ENCODE measurements around the gene MORN1.
"Not testable (repeated sequence)": the region's sequence is repeated elsewhere in the genome, so short reads cannot be mapped to it uniquely, and the experiment has no call there.

MORN1 gene

DNA sequence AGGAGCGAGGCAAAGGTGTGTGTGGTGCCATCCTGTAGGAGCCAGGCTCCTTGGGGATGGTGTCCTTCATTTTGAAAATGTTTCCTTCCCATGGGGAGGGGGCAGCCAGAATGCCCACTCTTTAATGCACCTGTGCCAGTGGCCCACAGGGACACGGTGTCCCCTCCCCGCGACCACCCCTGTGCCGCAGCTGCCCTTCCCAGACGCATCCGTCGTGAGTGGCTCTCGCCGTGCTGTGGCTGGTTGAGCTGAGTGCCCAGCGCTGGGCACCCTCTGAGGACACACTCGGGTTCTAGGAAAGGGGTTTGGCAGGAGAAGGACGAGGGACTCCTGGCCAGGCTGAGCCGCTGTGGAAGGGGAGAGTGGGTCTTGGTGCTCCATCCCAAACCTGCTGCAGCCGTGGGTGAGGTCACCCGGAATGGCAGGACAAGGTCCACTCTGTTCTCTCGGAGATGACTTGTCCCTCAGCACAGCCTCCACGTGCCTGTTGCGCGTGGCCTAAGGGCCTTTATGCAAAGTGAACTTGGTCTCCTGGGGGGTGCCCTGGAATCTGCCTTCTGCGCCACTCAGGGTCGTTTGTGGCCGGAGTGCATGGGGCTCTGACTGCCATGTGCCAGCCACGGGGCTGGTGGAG is 88.9 kb downstream of the MORN1 start:
- DNase-seq, result no peak

DNA sequence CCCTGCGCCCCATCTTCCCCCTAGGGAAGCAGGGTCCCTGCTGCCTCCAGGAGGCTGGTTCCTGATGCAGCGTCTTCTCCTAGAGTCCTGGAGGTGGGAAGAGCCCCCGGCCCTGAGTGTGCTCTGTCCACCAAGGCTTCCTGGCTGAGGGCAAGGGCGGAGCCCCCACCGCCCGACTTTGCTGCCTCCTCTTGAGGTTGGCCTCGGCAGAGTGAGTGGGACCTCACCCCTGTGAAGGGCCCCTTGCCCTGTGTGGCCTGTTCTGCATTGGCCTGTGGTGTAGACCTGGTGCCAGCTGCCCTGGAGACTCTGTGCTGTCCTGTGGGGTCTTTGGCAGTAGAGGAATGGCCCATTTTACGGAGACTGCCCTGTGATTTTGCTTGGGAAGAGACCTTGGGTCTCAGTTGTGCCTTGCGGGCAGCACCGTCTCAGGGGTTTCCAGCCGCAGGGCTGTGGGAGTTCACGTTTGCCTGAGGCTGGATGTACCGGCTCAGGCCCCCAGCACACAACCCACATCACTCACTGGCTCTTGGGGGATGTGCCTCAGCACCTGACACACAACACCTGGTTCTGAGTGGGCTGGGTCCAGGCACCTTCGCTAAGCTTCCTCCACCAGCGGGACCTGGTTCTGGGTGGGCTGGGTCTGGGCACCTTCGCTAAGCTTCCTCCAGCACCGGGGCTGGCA is 89.6 kb downstream of the MORN1 start:
- DNase-seq, result no peak

DNA sequence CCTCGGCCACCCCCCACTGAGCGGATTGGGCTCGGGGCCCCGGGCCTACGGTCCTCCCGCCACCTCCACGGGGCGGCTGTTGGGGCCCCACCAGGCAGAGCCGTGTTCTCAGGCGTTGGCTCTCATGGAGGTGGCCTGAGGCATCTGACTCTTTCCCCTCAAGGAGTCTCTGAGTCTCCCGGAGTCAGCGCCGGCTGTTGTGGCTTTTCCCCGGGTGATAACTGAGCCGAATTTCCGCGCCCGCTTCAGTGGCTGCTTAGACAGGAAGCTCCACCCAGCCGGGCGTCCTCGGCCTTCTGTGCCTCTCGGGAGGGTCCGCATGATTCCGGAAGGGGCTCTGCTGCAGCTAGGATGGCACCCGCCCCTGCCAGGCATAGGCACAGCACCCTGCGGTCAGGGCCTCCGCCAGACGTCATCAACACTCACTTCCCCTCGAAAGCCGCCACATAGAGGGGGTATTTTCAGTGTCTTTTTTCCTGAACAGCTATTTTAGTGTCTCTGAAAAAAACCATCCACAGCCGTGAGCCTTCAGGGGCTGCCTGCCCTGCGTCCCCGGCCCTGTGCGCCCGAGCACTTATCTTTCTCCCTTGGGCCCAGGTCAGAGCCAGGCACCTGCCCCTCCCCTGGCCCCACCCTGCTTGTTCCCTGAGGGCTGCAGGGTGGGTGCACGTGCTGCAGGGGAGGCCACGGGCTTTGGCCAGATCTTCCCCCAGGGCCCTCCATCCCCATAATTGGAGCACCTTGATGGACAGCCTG is 90.3 kb downstream of the MORN1 start:
- DNase-seq, result peak; percentile 94

DNA sequence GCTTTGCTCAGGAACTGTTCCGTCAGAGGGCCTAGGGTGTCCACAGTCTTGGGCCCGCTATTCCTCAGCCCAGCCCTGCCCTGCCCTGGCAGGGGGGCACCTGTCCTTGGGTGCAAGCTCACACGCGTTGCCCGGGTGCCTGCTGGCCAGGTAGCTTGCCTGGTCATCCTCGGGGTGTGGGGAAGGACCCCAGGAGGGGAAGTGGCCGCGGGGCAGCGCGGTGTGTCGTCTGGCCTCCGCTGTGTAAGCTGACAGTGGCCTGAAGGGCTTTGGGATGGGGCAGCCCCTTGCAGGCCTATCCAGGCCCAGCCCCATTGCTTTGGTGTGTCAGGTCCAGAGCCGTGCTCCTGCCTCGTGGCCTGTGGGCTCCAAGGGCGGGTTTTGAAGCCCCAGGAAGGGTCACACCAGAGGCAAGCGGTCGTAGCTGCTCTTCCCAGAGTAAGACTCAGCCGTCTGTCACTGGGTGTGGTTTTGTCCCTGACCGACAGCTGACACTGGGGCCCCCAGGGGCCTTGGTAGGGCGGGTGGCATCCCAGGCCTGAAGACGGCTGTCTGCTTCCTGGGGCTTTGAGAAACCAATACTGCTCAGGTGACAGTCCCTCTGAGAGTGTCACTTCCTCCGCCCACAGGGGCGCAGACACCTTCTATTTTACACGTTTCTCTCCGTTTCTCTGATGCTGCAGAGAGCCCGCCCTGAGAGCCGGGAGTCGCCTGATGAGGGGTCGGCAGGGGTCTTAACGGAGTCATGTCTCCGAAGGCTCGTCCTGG is 91.2 kb downstream of the MORN1 start:
- peak; percentile 90 for DNase-seq

DNA sequence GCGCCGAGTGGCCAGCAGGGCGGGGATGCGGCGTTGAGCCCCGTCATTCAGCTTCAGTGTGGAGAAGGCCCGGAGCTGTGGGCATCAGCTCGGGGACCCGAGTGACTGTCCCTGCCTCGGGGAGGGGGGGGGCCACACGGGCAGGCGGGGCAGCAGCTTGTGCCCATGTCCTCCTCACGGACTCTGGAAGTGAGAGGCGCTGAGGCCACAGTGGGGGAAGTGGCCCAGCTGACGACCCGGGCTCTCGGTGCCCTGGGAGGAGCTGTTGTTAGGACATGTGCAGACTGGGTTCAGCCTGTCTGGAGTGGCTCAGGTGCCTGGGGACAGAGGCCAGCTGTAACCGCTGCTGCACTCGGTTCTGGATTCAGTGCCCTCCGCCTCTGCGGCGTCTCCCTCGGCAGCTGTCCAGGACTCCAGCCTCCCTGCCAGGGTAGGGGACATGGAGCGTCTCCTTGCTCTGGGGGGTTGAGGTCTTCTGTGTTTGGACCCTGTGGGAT is 92.2 kb downstream of the MORN1 start:
- DNase-seq, result no peak

DNA sequence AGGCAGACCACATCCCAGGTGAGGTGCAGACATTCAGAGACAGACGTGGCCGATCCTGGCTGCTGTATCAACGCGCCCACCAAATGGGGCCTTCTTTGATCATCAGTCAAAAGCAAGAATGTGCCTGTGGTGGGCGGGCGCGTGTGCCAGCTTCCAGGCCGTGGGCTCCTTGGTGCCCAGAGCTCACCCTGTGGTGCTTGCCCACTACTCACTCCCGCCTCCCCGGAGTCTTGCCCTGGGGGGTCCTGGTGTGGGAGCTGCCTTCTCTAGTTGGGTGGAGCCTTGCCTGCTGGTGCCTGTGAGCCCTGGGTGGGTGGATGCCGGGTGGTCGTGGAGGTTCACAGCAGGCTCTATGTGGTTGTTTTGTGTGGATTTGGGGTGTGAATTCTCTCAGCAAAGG is 92.7 kb downstream of the MORN1 start:
- DNase-seq, result no peak

DNA sequence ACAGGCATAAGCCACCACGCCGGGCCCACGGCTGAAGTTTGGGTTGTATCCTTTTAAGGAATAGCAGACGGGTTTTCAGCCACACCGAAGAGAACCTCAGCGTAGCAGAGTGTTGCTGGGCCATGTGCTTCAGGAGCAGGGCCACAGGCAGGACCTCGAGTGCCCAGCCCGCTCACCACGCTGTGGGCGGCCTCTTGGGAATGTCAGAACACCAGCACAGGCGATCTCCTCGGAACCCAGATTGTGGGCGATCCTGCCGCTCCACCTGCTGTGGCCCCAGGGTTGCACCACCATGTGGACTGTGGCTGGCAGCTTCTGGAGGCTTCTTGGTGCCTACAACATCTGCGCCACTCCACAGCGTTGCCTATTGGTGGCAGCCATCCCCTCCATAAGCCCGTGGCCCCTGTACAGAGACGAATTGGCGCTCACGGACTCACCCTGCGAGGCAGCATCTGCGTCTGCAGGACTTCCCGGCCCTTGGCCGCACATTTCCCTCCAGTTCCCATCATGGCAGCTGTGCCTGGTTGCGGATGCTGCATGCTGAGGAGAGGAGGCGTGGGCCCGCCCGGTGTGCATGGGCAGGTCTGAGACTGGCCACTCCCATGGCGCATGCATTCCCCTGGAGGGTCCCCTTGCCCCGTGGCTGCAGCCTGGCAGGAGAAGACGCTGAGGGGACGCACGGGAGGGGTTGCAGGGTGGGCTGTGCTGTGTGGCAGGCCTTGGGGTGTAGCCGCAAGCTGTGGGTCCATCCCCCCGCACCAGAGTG is 93.9 kb downstream of the MORN1 start:
- DNase-seq, result no peak

DNA sequence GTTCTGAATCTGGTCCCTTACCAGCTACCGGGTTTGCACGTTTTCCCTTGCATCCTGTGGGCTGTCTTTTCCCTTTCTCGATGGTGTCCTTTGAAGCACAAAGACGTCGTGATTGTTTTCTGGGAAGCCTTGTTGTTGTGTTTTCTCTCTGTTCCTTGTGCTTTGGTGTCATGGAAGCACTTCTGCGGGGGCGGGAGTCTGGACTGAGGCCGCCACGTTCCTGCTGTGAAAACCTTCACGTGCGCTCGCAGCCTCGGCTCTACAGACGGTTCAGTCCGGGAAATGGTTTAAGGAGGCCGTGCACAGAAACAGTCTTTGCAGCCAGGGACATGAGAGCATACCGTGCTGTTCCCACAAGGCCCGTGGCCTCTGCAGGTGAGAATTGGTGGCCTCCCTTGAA is 94.7 kb downstream of the MORN1 start:
- DNase-seq, result no peak

DNA sequence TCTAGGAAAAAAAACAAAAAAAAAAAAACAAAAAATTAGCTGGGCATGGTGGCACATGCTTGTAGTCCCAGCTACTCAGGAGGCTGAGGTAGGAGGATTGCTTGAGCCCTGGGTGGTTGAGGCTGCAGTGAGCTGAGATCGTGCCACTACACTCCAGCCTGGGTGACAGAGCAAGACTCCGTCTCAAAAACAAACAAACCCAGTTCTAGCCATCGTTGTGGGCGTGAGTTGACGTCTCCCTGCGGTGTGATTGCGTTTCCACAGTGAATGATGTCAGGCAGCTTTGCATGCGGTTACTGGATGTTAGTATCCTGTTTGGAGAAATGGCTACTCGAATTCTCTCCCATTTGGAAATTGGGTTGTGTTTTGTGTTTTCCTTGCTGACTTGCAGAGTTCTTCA is 95.1 kb downstream of the MORN1 start:
- not testable (repeated sequence) for DNase-seq

DNA sequence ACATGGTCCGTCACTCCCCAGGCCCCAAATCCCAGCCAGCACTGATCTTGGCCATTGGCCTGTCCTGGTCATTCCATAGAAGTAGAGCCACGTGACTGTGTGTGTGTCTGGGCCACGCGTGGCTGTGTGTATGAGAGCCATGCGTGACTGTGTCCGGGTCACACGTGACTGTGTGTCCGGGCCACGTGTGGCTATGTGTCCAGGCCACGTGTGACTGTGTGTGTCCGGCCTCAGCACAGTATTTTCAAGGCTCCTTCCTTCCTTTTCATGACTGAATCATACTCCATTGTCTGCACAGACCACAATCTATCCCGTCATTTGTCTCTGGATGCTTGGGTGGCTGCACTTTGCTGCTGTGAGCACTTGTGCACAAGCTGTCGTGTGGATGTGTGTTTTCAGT is 95.8 kb downstream of the MORN1 start:
- no peak for DNase-seq

DNA sequence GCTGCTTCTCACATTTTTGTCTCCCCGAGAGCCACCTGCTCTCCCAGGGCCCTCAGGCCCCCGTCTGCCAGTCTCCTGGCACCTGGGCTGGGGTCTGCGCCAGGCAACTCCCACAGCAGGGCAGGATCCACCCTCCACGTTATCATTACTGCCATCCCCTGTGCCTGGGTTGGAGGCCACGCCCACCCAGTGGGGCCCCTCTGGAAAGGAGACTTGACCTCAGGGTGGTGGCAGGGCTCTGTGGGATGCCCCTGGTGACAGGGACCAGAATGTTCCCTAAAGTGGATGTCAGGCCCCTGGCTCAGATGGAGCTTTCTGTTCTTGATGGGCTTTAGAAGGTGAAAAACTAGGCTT is 96.7 kb downstream of the MORN1 start:
- DNase-seq, result no peak

DNA sequence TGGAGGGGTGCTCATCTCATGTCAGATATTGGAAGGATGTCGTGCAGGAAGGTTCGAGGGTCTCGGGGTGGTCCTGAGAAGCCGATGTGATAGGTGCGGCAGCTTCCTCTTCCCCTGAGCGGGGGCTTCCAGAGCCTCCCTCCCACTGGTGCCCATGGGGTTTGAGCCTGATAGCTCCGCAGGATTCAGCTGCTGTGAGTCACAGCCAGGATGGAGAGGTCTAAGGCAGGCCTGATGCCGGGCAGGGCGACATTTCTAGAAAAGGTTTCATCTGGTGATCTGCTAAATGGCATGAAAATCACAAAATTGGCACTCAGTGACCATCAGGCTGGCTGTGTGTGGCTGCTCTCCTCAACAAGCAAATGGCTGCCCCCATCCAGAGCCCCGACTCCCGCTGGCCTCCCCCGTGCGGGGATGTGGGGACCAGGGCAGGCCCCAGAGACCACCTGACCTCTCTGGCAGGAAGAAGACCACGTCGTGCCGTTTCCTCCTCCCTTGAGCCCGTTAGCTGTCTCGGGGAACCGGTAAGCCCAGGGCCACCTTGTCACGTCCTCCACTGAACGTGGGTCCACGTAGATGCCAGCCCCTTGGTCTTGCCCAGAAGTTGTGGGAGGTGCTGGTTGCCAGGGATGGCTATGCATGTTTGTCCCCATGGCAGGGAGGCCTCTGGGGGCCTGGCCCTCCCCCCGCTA is 97.2 kb downstream of the MORN1 start:
- DNase-seq, result no peak

DNA sequence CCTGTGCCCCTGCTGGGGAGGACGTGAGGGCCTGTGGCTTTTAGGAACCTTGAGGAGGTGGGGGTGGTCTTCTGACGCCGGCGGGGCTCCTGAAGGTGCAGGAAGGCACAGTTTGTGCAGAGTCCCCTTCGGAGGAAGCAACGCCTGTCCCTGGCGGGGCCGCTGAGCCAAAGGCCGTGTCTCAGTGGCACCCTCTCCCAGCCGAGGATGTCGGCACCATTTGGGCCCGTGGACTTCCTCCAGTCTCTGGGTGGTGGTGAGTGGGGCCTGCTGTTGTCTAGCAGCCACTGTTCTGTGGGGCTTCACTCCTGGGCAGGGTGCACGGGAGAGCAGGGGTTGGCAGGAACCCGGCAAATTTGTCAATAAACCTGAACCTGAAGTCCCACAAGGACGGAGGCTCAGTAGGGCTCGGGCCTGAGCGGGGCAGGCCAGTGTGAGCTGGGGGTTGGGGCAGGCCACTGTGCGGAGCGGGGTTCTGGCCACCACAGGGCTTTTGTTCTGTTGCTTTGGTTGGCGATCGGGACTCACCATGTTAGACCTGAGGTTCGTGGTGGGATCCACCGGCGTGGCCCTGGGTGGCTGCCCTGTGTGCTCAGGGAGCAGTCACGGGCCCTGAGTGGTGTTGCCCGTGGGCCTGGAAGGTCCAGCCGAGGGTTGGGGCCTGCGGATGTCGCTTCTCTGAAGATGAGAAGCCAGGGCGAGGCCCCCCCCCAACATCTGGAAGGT is 98.5 kb downstream of the MORN1 start:
- no peak for DNase-seq

DNA sequence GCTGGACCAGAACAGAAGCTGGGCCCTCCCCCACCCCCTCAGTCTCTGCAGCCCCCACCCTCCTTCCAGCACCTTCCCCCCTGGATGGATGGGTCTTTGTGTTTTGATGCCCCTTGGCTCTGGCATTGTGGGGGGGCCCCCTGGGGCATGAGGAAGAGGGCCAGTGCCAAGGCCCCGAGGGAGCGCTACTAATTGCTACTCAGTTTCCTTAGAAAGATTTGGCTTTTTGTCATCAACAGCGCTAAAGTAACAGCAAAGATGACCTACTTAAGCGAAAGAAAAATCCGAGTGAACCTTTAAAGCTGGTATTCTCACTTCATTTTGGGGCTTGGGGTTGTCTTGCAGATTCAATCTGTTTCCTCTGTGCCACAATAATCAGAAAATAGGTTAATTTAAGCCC is 99.8 kb downstream of the MORN1 start:
- DNase-seq, result no peak

DNA sequence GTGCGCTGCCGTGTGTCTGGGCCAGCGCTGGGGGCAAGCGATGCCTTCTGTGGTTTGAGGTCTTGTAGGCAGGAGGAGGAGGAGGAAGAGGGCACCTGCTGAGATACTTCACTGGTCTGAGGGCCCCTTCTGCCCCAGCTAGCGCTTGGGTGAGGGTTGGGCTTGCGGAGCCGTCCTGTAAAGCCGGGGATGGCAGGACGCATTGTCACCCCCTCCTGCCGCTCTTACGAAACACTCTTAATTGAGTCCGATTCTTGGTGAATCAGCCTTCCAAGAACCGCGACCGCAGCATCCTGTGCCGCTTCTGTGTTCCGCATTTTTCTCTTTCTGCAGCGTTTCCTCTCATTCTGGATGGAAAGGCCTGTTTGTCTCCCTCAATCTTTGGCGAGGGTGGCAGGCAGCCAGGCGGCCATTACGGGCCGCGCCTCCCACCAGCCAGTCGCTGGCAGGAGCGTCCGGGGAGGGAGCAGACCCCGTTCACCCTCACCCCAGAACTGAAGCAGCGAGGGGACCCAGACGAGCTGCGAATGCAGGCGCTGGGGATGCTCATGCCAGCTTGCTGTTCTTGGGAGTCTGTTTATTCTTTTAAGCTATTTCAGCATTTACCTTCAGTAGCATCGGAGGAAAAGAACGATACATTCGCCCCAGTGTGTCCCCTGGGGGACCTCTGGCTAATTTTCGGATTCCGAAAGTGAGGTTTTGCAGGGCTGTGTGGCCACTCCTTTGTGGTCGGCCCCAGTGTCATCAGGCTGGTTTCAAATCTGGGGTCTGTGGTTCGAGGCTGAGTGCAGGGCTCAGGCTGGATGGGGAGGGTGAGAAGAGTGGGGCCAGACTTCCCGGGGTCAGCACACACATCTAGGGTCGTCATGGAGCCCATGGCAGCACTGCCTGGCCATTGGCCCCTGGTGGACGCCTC is 100.5 kb downstream of the MORN1 start:
- DNase-seq, result peak; percentile 91

DNA sequence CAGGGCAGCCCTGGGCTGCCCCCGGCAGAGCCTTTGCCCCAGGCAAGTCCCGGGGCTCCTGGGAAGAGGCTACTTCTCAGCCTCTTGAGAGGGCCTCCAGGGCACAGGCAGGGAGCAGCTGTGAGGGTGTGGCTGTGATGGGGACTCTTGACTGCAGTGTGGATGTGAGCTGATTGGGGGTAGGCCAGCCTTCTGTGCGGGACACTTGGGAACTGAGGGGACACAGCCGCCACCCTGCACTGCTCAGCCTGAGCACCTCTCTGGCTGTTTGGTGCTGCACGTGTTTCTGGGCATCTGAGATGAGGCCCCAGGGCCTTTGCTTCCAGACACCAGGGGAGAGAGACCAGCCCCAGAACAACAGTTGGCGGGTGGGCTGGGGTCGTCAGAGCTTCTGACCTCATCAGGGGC is 101.2 kb downstream of the MORN1 start:
- DNase-seq, result peak; percentile 74

DNA sequence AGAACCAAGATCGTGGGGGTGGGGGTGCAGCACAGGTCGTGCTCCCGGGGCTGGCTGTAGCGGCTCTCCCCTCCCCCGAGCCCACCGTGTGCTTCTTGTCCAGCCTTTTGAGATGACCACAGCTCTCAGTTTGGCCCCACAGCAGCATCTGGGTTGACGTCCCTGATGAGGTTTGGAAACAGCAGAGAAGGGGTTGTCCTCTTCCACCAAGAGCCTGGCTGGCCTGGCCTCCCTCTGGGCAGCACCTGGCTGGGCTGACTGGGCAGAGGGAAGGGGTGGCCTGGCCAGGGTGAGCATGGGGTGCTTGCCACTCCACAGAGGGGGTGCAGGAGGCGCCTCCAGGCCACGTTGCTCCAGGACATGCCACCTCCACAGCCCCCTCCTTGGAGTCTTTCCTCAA is 101.7 kb downstream of the MORN1 start:
- DNase-seq, result no peak

DNA sequence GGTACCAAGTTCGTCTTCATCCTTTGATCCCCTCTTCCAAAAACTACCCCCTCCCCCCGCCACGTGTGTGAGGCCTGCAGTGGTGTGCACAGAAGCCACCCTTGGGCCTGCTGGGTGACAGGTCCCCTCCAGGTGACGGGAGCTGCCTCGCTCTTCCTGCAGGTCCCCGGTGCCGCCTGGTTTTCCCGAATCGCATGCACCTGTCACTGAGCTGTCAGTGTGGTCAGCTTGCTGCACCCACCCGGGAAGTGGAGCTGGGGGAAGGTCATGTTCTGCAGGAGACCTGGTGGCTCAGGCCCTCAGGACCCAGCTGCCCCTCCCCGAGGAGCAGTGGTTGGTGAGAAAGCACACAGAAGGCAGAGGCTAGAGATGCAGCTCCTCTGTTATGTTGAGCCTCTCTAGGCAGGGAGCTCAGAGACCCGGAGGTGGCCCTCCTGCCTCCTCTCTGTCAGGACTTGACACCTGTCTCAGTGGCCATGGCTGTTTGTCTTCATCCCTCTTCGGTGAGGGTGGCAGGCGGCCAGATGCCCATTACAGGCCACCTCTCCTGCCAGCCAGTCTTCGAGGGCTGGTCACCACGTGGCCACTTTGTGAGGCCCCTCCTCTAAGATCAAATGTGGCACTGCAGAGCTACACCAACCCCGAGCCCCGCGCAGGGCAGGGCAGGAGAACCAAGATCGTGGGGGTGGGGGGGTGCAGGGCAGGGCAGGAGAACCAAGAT is 102.4 kb downstream of the MORN1 start:
- DNase-seq, result no peak

DNA sequence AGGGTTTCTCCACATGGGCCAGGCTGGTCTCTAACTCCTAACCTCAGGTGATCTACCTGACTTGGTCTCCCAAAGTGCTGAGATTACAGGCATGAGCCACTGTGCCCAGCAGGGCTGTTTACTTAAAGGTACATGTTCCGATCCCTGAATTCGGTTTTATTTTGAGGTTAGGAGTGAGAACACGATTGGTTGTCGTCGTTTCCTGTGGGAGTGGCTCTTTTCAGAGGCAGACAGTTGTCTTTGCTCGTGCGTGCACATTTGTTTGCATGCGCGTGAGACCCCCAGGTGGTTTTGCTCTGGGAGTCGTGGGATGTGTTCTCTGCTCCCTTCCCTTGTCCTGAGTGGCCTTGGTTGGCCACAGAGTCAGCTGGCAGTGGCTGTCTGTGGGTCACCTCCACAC is 103.0 kb downstream of the MORN1 start:
- DNase-seq, result no peak

All from activated effector memory CD4-positive, alpha-beta T cell treated with anti-CD3 and anti-CD28 coated beads, Interleukin-2, amount 50 U/mL, for 16 hours (primary cell).